ENCODE data around the gene RELT.

The RELT gene

GRCh38 chr11:73376160-73376802, at the start of gene RELT:
TSS of gene RELT (plus strand) at chr11:73376399. CDS start at chr11:73389137, 12,738 bp downstream.
- in situ Hi-C loops (cut with MboI; ENCODE audit: low sequenced_read_pairs): no loop called here

- in situ Hi-C loops (cut with MboI; ENCODE audit: low sequenced_read_pairs): no loop called here
Measured at GRCh38 chr11:73326929-73327811, 49.0 kb upstream of the RELT start.

- in situ Hi-C loops (cut with MboI; ENCODE audit: low sequenced_read_pairs): no loop called here
Measured at GRCh38 chr11:73327812-73328364, 48.3 kb upstream of the RELT start.

GRCh38 chr11:73330569-73331093, 45.6 kb upstream of the RELT start:
- in situ Hi-C loops (cut with MboI; ENCODE audit: low sequenced_read_pairs): no loop called here

GRCh38 chr11:73331138-73331916, 44.9 kb upstream of the RELT start:
- in situ Hi-C loops (cut with MboI; ENCODE audit: low sequenced_read_pairs): no loop called here

- in situ Hi-C loops (cut with MboI; ENCODE audit: low sequenced_read_pairs): no loop called here
Measured at GRCh38 chr11:73333173-73333572, 43.0 kb upstream of the RELT start.

GRCh38 chr11:73333640-73334383, 42.4 kb upstream of the RELT start:
- in situ Hi-C loops (cut with MboI; ENCODE audit: low sequenced_read_pairs): no loop called here

GRCh38 chr11:73334384-73335203, 41.6 kb upstream of the RELT start:
- in situ Hi-C loops (cut with MboI; ENCODE audit: low sequenced_read_pairs): no loop called here

- in situ Hi-C loops (cut with MboI; ENCODE audit: low sequenced_read_pairs): no loop called here
Measured at GRCh38 chr11:73335204-73335923, 40.8 kb upstream of the RELT start.

- in situ Hi-C loops (cut with MboI; ENCODE audit: low sequenced_read_pairs): no loop called here
Measured at GRCh38 chr11:73337846-73338245, 38.4 kb upstream of the RELT start.

GRCh38 chr11:73338279-73338678, 37.9 kb upstream of the RELT start:
- in situ Hi-C loops (cut with MboI; ENCODE audit: low sequenced_read_pairs): no loop called here

- in situ Hi-C loops (cut with MboI; ENCODE audit: low sequenced_read_pairs): no loop called here
Measured at GRCh38 chr11:73340164-73340563, 36.0 kb upstream of the RELT start.

GRCh38 chr11:73342633-73343032, 33.6 kb upstream of the RELT start:
- in situ Hi-C loops (cut with MboI; ENCODE audit: low sequenced_read_pairs): no loop called here

- in situ Hi-C loops (cut with MboI; ENCODE audit: low sequenced_read_pairs): no loop called here
Measured at GRCh38 chr11:73343076-73343873, 32.9 kb upstream of the RELT start.

GRCh38 chr11:73344191-73344607, 32.0 kb upstream of the RELT start:
- in situ Hi-C loops (cut with MboI; ENCODE audit: low sequenced_read_pairs): no loop called here

GRCh38 chr11:73345481-73346160, 30.6 kb upstream of the RELT start:
- in situ Hi-C loops (cut with MboI; ENCODE audit: low sequenced_read_pairs): no loop called here

GRCh38 chr11:73346186-73346935, 29.8 kb upstream of the RELT start:
- in situ Hi-C loops (cut with MboI; ENCODE audit: low sequenced_read_pairs): no loop called here
